HG02678 (cell line): Measurements from ENCODE around the gene AGTRAP.

ENCODE experiments used
- ATAC-seq: cut with Tn5 transposase; IDR thresholded peaks from one replicate; pipeline ENCODE4 v1.9.1; 2021; ENCODE audit warnings: mild to moderate bottlenecking, moderate library complexity; ENCODE audit not compliant: unreplicated experiment

AGTRAP gene

GRCh38 chr1:11757047-11757446 is 21.1 kb downstream of the AGTRAP start:
- no peak for ATAC-seq

GRCh38 chr1:11759791-11760190 is 23.9 kb downstream of the AGTRAP start:
- ATAC-seq: no peak

GRCh38 chr1:11761285-11761684 is 25.3 kb downstream of the AGTRAP start:
- no peak for ATAC-seq

- no peak for ATAC-seq
These were observed 26.1 kb downstream of the AGTRAP start, which contains the start of gene C1orf167 for GRCh38 chr1:11761988-11762406. Gene C1orf167 (plus strand): TSS chr1:11762193. CDS start chr1:11764401, 2,208 bp downstream.

- no peak for ATAC-seq
These were observed 28.2 kb downstream of the AGTRAP start for GRCh38 chr1:11764115-11764514.

- ATAC-seq: no peak
These were observed 28.6 kb downstream of the AGTRAP start for GRCh38 chr1:11764519-11764918.

- ATAC-seq: no peak
These were observed 29.9 kb downstream of the AGTRAP start for GRCh38 chr1:11765661-11766428.

- no peak for ATAC-seq
These were observed 30.5 kb downstream of the AGTRAP start for GRCh38 chr1:11766429-11766776.

- no peak for ATAC-seq
These were observed 32.2 kb downstream of the AGTRAP start for GRCh38 chr1:11767922-11768704.

- no peak for ATAC-seq
These were observed 32.9 kb downstream of the AGTRAP start for GRCh38 chr1:11768821-11769220.

- no peak for ATAC-seq
These were observed 33.3 kb downstream of the AGTRAP start for GRCh38 chr1:11769274-11769673.

- ATAC-seq: no peak
These were observed 34.1 kb downstream of the AGTRAP start for GRCh38 chr1:11770011-11770410.

- ATAC-seq: no peak
These were observed 35.6 kb downstream of the AGTRAP start for GRCh38 chr1:11771481-11772043.

- ATAC-seq: no peak
These were observed 36.5 kb downstream of the AGTRAP start for GRCh38 chr1:11772458-11772857.

- no peak for ATAC-seq
These were observed 38.8 kb downstream of the AGTRAP start for GRCh38 chr1:11774753-11775152.

- ATAC-seq: no peak
These were observed 41.9 kb downstream of the AGTRAP start for GRCh38 chr1:11777658-11778322.

- no peak for ATAC-seq
These were observed 42.4 kb downstream of the AGTRAP start for GRCh38 chr1:11778336-11778735.

- no peak for ATAC-seq
These were observed 43.1 kb downstream of the AGTRAP start for GRCh38 chr1:11778844-11779623.

GRCh38 chr1:11779715-11780379 is 43.9 kb downstream of the AGTRAP start:
- no peak for ATAC-seq
